ENCODE measurements around the gene PPP2R2C. TPM values are rescaled to one million over a fixed set of nuclear protein-coding genes. Genes with fewer than 3 reads are reported as not detected.

Gene PPP2R2C
- total and polyA plus RNA-seq, 10 of the 15 experiments (the other 5 are each of a cell fraction or from before 2014, with no cell fraction given), result 0.13 to 0.15 TPM; not detected in 8

GRCh38 chr4:6366581-6366980 is 105.8 kb downstream of the PPP2R2C start (continued):
- TF ChIP-seq BRCA1 (IDR thresholded peaks at IDR 0.05; ENCODE audit: low read depth, low read length), result no peak
- TF ChIP-seq RB1 (IDR thresholded peaks at IDR 0.05; ENCODE audit: borderline replicate concordance), result no peak
- no peak for TF ChIP-seq RCOR1 (conservative IDR thresholded peaks at IDR 0.05; ENCODE audit: low read depth, low read length)
- no peak for TF ChIP-seq CBX5 (IDR thresholded peaks at IDR 0.05; ENCODE audit: low read depth)

GRCh38 chr4:6365545-6366086 is 106.8 kb downstream of the PPP2R2C start:
- intact Hi-C loops (cut with micrococcal nuclease; ENCODE audit: unreplicated experiment), result no loop called here
- Histone ChIP-seq H3K4me1 (ENCODE audit: control insufficient read depth, insufficient read depth, low read length) (no peaks in the 10 kb centered on the region), H3K4me3 (no peak overlapping the region), H3K27ac (ENCODE audit: control insufficient read depth, insufficient read depth) (no peak overlapping the region), H3K9me3 (replicated peaks; ENCODE audit: control insufficient read depth, insufficient read depth, low read length) (no peaks in the 10 kb centered on the region), H3K27me3 (replicated peaks in 1 of 2; ENCODE audit: control insufficient read depth in 2 of 2, insufficient read depth in 2 of 2, low read length in 1 of 2) (peaks cover 0 to 2% of the 10 kb centered on the region in 2 experiments; a peak in 3 of 4 replicates), H3K79me2 (ENCODE audit: control insufficient read depth, insufficient read depth, low read length) (no peaks in the 10 kb centered on the region), H4K20me1 (ENCODE audit: control insufficient read depth, insufficient read depth) (no peaks in the 10 kb centered on the region), H3K9ac (ENCODE audit: control insufficient read depth, insufficient read depth, low read length) (no peak overlapping the region), H3K4me2 (ENCODE audit: control insufficient read depth, insufficient read depth) (no peak overlapping the region), H2AFZ (ENCODE audit: control insufficient read depth, low read depth, low read length) (no peak overlapping the region), H3K36me3 (ENCODE audit: control insufficient read depth in 2 of 2, insufficient read depth in 2 of 2, low read length in 1 of 2) (no peaks in the 10 kb centered on the region)
- DNase-seq (ENCODE audit: low read depth, low spot score) (no peak), ATAC-seq (no peak), FAIRE-seq (no peak)
- 34% methylated on average over 13 of the region's 13 CpGs for WGBS (ENCODE audit: insufficient coverage, insufficient replicate concordance, low lambda C conversion rate, missing lambda C conversion rate)
- in situ Hi-C loops (cut with MboI), result no loop called here
- ChIA-PET CTCF (no interaction called here), SMC1A (ENCODE audit: uncharacterized antibody, unreplicated experiment) (no interaction called here), POLR2A (no interaction called here), RAD21 (ENCODE audit: unreplicated experiment) (no interaction called here)
- no TSS peak for BruUV-seq (replicated peaks)
- TF ChIP-seq SUZ12 (IDR thresholded peaks at IDR 0.05; ENCODE audit: unreplicated experiment) (no peak), WRNIP1 (IDR thresholded peaks at IDR 0.05; ENCODE audit: borderline replicate concordance, low read depth, low read length) (no peak), GABPA (IDR thresholded peaks at IDR 0.05; ENCODE audit: low read depth) (no peak), NRF1 (conservative IDR thresholded peaks at IDR 0.05; ENCODE audit: low read depth, low read length) (no peak), CBFB (IDR thresholded peaks at IDR 0.05; ENCODE audit: low read depth) (no peak), RUNX3 (IDR thresholded peaks at IDR 0.05; ENCODE audit: low read length) (no peak), CTCF (IDR thresholded peaks at IDR 0.05 in 2 of 3, conservative IDR thresholded peaks at IDR 0.05 in 1 of 3; ENCODE audit: control insufficient read depth in 2 of 3, extremely low read depth in 1 of 3, insufficient read depth in 1 of 3, low read depth in 3 of 3, low read length in 3 of 3) (no peak), SREBF2 (IDR thresholded peaks at IDR 0.05; ENCODE audit: low read length) (no peak), TBL1XR1 (IDR thresholded peaks at IDR 0.05; ENCODE audit: low read depth, low read length) (no peak), MYC (IDR thresholded peaks at IDR 0.05; ENCODE audit: insufficient read depth, insufficient read length, insufficient replicate concordance, low read length, severe bottlenecking) (no peak), SMAD5 (IDR thresholded peaks at IDR 0.05; ENCODE audit: low read depth) (no peak), TCF7 (IDR thresholded peaks at IDR 0.05; ENCODE audit: borderline replicate concordance) (no peak)

Data from GM12878 (cell line).